Gastrocnemius medialis (tissue), 4 donors: ENCODE measurements around the gene FTSJ1.

Source experiments
- CTCF ChIP-seq, 5 experiments: fragments of 450-650 bp in 3 of 5; fragments of 200-600 bp in 2 of 5; sonication (generic) in 2 of 5; IDR thresholded peaks in 4 of 5; conservative IDR thresholded peaks in 1 of 5; 1 replicate in 4 of 5; 2 replicates in 1 of 5; pipeline ENCODE4 v1.5.1; 2016 to 2019; ENCODE audit warnings: antibody characterized with exemption in 5 of 5, mild to moderate bottlenecking in 3 of 5, moderate library complexity in 3 of 5
- POLR2A ChIP-seq, 2 donors: fragments of 450-650 bp; IDR thresholded peaks; one replicate each; pipeline ENCODE4 v1.6.1; 2017; ENCODE audit warnings: antibody characterized with exemption in 2 of 2, mild to moderate bottlenecking in 2 of 2, moderate library complexity in 2 of 2

DNA sequence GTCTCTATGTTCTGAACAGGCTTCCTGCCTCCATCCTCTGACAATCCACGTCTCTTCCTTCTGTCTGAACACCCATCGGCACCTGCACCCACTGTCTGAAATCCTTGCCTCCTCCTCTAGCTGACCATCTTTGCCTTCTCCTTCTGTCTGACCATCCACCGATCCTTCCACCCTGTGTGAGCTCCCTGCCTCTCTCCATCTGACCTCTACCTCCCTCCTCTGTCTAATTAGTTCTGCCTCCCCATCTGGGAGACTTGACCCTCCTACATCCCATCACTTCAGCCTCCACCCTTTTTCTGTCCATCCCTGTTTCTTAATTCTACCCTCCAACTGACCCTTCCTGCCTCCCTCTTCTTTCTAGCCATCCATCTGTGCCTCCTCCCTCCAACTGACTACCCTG, 16.0 kb upstream of the FTSJ1 start:
- TF ChIP-seq CTCF (IDR thresholded peaks at IDR 0.05 in 4 of 5, conservative IDR thresholded peaks at IDR 0.05 in 1 of 5), result no peak
- no peak for TF ChIP-seq POLR2A (IDR thresholded peaks at IDR 0.05)
